Ishikawa (cell line): ENCODE data around the gene MAP7D1.

ENCODE experiments used
- CEBPB ChIP-seq: IDR thresholded peaks from 2 replicates; pipeline ENCODE4 v1.6.1; 2012
- EP300 ChIP-seq: IDR thresholded peaks from 2 replicates; pipeline ENCODE4 v1.6.1; 2012; ENCODE audit warnings: borderline replicate concordance
- FOXM1 ChIP-seq: IDR thresholded peaks from 2 replicates; pipeline ENCODE4 v1.6.1; 2012; ENCODE audit warnings: low read depth, borderline replicate concordance
- TAF1 ChIP-seq: IDR thresholded peaks from 2 replicates; pipeline ENCODE4 v1.6.1; 2012; ENCODE audit warnings: low read depth, mild to moderate bottlenecking
- TCF12 ChIP-seq: IDR thresholded peaks from 2 replicates; pipeline ENCODE4 v1.6.1; 2012; ENCODE audit warnings: low read depth
- YY1 ChIP-seq: IDR thresholded peaks from 2 replicates; pipeline ENCODE4 v1.6.1; 2012; ENCODE audit warnings: low read depth
- TF ChIP-seq, protein P1 (sequence below): IDR thresholded peaks from 2 replicates; pipeline ENCODE4 v1.6.1; 2012

GRCh38 chr1:36116901-36117300, 39.1 kb upstream of the MAP7D1 start:
- no peak for TF ChIP-seq EP300
- TF ChIP-seq FOXM1 = no peak
- TF ChIP-seq TCF12 = no peak
- no peak for TF ChIP-seq TAF1
- no peak for TF ChIP-seq YY1
- TF ChIP-seq CEBPB = no peak
- TF ChIP-seq, protein P1, sequence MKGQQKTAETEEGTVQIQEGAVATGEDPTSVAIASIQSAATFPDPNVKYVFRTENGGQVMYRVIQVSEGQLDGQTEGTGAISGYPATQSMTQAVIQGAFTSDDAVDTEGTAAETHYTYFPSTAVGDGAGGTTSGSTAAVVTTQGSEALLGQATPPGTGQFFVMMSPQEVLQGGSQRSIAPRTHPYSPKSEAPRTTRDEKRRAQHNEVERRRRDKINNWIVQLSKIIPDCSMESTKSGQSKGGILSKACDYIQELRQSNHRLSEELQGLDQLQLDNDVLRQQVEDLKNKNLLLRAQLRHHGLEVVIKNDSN = no peak
